Vagina (tissue), 2 donors: ENCODE measurements around the gene WARS2.

Experiments used
- CTCF ChIP-seq, 3 experiments: fragments of 450-650 bp in 2 of 3; fragments of 200-600 bp in 1 of 3; sonication (generic) in 1 of 3; IDR thresholded peaks; one replicate each; pipeline ENCODE4 v1.5.1; 2017 to 2019; ENCODE audit warnings: antibody characterized with exemption in 3 of 3, mild to moderate bottlenecking in 2 of 3, moderate library complexity in 2 of 3
- POLR2A ChIP-seq, 2 donors: fragments of 450-650 bp; IDR thresholded peaks; one replicate each; pipeline ENCODE4 v1.6.1; 2017; ENCODE audit warnings: antibody characterized with exemption in 2 of 2, mild to moderate bottlenecking in 2 of 2, moderate library complexity in 2 of 2
- POLR2AphosphoS5 ChIP-seq, 2 donors: sonication (generic); formaldehyde crosslinking; IDR thresholded peaks; one replicate each; pipeline ENCODE4 v1.9.0; 2017; ENCODE audit warnings: antibody characterized with exemption in 2 of 2, mild to moderate bottlenecking in 2 of 2, low read depth in 1 of 2; ENCODE audit not compliant: insufficient read depth in 1 of 2

- TF ChIP-seq POLR2A (IDR thresholded peaks at IDR 0.05) (no peak), POLR2AphosphoS5 (IDR thresholded peaks at IDR 0.05; ENCODE audit: insufficient read depth in 1 of 2, low read depth in 1 of 2) (no peak), CTCF (IDR thresholded peaks at IDR 0.05) (no peak)
Measured at GRCh38 chr1:119015547-119015946, 124.9 kb downstream of the WARS2 start.
